HTERT RPE-1 (cell line): ENCODE measurements around the gene ITGB2.

Experiments used
- in situ Hi-C: fragments of 300-500 bp; cut with MboI; formaldehyde crosslinking; loops from 4 replicates; pipeline ENCODE4 v1.14.3; 2020; ENCODE audit warnings: low sequenced_read_pairs

Gene ITGB2

GRCh38 chr21:44898851-44899767 lies 21.6 kb downstream of the ITGB2 start:
- in situ Hi-C loops: no loop called here

DNA sequence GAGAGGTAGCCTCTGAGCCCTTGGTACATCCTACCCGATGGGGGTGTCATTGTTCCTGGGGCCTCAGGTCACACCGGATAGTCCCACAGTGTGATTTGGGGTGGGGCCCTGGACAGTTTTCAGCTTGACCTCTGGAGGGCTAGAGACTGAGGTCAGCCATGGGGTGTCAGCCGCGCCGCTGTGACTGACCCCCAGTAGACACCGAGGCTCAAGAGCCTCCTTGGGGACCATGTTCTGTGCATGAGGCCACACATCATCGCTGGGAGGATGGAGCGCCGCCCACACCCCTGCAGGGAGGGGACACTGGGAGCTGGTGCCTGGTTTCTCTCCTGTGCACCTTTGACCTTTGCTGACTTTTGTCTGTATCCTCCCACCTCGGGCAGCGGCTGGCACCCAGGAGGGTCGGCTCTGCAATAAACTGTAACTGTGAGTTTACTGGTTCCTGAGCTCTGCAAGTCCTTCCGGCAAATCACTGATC lies 22.6 kb downstream of the ITGB2 start:
- in situ Hi-C loops: no loop called here

GRCh38 chr21:44897326-44898010 lies 23.2 kb downstream of the ITGB2 start:
- in situ Hi-C loops: no loop called here

GRCh38 chr21:44896561-44897286 lies 24.0 kb downstream of the ITGB2 start:
- in situ Hi-C loops: no loop called here

DNA sequence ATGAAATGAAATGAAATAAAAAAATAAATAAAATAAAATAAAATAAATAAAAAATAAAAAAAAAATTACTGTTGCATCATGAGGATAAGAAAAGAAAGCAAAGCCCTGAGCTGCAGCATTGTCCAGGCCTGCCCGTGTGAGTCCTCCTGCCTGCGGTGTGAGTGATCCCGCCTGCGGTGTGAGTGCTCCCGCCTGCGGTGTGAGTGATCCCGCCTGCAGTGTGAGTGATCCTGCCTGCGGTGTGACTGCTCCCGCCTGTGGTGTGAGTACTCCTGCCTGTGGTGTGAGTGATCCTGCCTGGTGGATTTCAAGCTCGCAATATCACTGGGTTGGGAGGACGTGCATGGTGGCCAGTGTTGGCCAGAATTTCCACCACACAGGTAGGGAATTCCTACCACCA lies 24.8 kb downstream of the ITGB2 start:
- in situ Hi-C loops: no loop called here

DNA sequence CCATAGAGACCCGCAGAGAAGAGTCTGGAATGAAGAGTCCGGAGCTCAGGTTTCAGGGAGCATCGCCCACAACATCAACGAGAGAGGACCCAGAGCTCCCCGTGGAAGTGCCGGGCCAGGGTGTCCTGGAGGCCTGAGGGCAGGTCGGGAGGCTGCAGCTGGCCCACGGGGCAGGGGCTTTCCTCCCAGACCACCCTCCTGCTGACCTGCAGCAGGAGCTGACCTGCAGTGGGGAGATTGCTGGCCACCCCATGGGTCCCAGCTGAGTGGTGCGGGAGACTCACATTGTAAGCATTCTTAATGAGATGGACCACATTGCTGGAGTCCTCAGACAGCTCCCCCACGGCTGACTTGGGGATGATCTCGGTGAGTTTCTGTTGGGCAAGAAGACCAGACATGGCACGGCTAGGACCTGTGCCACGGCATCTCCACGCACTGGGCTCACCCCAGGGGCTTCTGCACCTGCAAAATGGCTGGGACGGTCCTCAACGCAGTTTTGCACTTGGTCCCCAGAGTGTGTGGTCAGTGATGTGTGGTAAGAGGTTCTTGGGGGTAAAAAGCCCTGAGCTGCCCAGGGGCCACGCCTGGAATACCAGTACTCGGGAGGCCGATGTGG lies 25.9 kb downstream of the ITGB2 start:
- in situ Hi-C loops: no loop called here

DNA sequence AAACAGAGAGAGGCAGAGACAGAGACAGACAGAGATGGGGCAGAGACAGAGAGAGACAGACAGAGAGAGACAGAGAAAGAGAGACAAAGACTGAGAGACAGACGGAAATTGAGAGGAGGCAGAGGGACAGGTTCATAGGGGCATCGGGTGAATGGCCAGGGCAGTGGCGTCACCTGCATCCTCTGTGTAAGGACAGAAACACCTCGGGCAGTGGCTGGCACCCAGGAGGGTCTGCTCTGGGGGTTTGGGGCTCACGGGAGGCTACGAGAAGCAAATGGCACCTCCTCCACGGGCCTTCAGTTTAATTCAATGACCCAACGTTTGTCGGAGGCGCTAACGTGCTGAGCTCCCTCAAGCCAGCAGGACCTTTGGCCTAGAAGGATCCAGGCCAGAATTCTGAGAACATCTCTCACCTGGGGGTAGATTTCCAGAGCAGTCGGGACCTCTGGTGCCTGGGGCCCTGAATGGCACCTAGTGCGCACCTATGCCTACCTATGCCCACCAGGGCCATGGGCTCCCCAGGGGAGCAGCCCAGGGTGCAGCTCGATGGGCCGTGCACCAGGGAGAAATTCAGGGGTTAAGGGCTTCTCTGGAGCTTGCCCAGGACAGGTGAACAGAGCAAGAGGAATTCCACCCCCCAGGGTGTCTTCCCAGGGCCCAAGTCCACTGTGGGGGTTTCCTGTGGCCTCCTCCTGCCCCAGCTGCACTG lies 26.6 kb downstream of the ITGB2 start:
- in situ Hi-C loops: no loop called here

GRCh38 chr21:44893278-44893556 lies 27.5 kb downstream of the ITGB2 start:
- in situ Hi-C loops: no loop called here

DNA sequence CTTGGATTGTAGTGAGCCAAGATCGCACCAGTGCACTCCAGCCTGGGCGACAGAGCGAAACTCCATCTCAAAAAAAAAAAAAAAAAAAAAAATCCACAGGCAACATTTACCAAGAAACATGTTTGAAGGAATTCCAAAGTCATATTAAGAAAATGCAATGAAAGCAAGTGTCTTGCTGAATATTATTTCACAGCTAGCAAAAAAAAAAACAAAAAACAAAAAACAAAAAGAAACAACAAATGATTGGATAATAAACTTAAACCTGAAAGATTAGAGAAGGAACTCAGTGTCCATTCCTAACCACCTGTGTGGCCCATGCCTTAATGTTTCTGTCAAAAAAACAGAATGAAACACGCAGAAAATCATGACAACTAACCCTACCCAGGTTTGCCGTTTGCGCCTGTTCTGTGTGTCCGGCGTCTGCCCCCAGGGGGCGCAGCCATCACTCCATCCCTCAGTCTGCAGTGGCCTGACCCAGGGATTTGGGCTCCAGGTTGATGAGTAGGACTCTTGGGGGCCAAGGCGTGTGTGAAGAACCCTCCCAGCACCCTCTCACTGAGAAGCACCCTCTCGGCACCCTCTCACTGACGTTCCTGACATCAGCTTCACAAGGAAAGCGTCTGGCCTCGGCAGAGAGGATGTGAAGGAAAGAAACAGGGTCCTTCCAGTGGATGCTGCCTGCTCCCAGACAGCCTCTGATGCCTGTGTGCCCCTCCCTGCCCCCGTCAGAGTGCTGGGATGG lies 28.0 kb downstream of the ITGB2 start:
- in situ Hi-C loops: no loop called here

DNA sequence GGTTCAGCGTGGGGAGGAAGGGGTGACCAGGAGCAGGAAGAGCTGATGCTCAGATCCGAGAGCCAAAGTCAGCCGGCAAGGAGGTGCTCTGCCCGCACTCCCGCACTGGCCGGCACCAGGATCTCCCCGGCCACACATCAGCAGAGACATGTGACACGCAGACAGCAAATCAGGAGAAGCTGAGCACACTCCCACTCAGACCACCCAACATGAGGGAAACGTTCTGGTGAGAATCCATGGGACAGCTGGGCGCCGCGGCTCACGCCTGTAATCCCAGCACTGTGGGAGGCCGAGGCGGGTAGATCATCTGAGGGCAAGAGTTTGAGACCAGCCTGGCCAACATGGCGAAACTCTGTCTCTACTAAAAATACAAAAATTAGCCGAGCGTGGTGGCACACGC lies 28.6 kb downstream of the ITGB2 start:
- in situ Hi-C loops: no loop called here

DNA sequence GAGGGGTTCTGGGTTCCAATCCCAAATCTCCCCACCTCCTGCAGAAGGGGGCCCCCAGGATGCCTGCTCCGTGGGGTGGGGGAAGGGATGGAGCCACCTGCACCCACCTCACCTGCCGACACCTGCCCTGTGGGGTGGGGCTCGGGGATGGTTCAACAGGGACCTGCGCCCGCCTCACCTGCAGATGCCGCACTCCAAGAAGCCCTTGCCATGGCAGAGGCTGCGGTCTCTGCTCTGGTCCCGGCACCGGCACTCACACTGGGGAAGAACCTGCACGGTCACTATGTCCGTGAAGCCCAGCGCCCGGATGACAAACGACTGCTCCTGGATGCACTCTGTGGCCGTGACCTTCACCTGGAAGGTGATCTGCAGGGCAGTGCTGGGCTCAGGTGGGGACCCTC lies 29.1 kb downstream of the ITGB2 start:
- in situ Hi-C loops: no loop called here

- in situ Hi-C loops: no loop called here
Observed at GRCh38 chr21:44890961-44891541, 29.6 kb downstream of the ITGB2 start.

- in situ Hi-C loops: no loop called here
Observed at GRCh38 chr21:44890338-44890931, 30.3 kb downstream of the ITGB2 start.

- in situ Hi-C loops: no loop called here
Observed at GRCh38 chr21:44889625-44890337, 30.9 kb downstream of the ITGB2 start.

DNA sequence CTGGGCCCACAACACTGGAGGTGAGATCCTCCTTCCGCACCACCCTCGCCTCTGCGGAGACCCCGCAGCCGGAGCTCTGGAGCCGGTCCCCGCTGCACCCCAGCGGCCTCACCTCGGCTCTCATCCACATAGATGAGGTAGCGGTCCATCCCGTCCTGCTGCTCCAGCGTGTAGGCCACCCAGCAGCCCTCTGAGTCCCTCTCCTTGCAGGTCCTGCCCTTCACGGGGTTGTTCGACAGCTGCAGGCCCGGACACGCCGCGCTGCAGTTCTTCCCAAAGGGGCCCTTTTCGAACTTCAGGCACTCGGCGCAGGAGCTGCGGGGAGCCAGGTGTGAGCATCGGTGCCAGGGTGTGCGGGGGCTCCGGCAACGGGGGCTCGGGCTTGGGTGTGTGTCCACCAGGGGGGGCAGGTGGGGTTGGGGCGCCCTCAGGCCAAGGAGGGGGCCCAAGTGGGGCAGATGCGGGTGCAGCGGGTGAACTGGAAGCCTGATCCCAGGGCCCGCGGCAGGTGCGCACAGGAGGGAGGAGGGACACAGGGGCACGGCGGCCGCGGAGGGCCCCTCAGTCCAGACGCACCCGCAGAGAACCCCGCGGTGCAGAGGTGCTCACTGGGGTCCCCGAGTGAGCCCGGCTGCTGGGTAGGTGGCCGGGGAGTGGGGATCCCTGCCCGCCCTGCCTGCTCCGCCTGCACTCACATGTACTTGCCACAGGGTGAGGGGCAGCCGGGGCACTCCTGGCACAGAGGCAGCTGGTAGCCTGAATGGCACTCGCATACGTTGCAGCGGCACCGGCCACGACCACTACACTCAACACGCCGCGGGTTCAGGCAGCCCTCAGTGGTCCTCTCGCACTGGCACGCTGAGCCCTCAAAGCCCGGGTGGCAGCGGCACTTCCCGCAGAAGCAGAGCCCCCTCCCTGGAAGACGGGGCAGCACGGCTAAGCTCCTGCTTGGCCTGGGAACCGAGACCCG lies 31.8 kb downstream of the ITGB2 start:
- in situ Hi-C loops: no loop called here

- in situ Hi-C loops: no loop called here
Observed at GRCh38 chr21:44887807-44888580, 32.7 kb downstream of the ITGB2 start.
